Naive thymus-derived CD4-positive, alpha-beta T cell (primary cell): ENCODE results near the gene PFN4. TPM values are rescaled to one million over a fixed set of nuclear protein-coding genes. Genes with fewer than 3 reads are reported as not detected.
A peak's percentile ranks its signal among the peaks of the same experiment; 100 is the strongest.
"Not testable (repeated sequence)": the region's sequence is repeated elsewhere in the genome, so short reads cannot be mapped to it uniquely, and the experiment has no call there.

ENCODE experiments used
- ATAC-seq: fragments of 150-1000 bp; cut with Tn5 transposase; 2 replicates; pipeline ENCODE4 v1.10.0; 2021; ENCODE audit warnings: mild to moderate bottlenecking, moderate library complexity
- CTCF ChIA-PET: fragments of 350-600 bp; sonication (Branson Sonifier 250); formaldehyde crosslinking; loops from one replicate; lab custom pipeline; 2021; ENCODE audit warnings: antibody characterized with exemption; lab: Charles Lee
- POLR2A ChIA-PET: fragments of 350-600 bp; sonication (Branson Sonifier 250); formaldehyde crosslinking; loops from one replicate; lab custom pipeline; 2021; ENCODE audit warnings: antibody characterized with exemption, inconsistent platforms; lab: Charles Lee
- DNase-seq, 9 donors: peaks; one replicate each; pipeline versions ENCODE4 v3.0.0 to v3.0.0-alpha.2; 2020 to 2022; ENCODE audit warnings: mixed read lengths in 1 of 9
- H3K27ac ChIP-seq: one replicate; pipeline ENCODE4 v1.7.0; 2013; ENCODE audit warnings: mild to moderate bottlenecking, low read depth, low read length, moderate library complexity
- H3K27me3 ChIP-seq, 2 donors: one replicate each; pipeline ENCODE4 v1.7.0; 2013; ENCODE audit warnings: low read length in 2 of 2, mild to moderate bottlenecking in 2 of 2, moderate library complexity in 2 of 2; ENCODE audit not compliant: control insufficient read depth in 2 of 2, insufficient read depth in 2 of 2
- H3K36me3 ChIP-seq, 3 experiments: 1 replicate in 2 of 3; 2 replicates in 1 of 3; pipeline ENCODE4 v1.7.0; 2013; ENCODE audit warnings: low read length in 3 of 3, mild to moderate bottlenecking in 3 of 3, moderate library complexity in 1 of 3; ENCODE audit not compliant: insufficient read depth in 3 of 3, control insufficient read depth in 2 of 3
- H3K4me1 ChIP-seq, 2 donors: one replicate each; pipeline ENCODE4 v1.7.0; 2013; ENCODE audit warnings: low read length in 2 of 2, mild to moderate bottlenecking in 2 of 2, moderate library complexity in 1 of 2; ENCODE audit not compliant: control insufficient read depth in 2 of 2, insufficient read depth in 2 of 2
- H3K4me3 ChIP-seq: 2 replicates; pipeline ENCODE4 v1.7.0; 2013; ENCODE audit warnings: mild to moderate bottlenecking, low read length
- H3K9me3 ChIP-seq, 3 experiments: 1 replicate in 2 of 3; 2 replicates in 1 of 3; pipeline ENCODE4 v1.7.0; 2013; ENCODE audit warnings: low read length in 3 of 3; ENCODE audit not compliant: control insufficient read depth in 2 of 3
- H3K27ac Mint-ChIP-seq, 9 donors: one replicate each; pipeline ENCODE4 v1.8.0; 2020 to 2022; ENCODE audit warnings: mixed read lengths in 9 of 9, mild to moderate bottlenecking in 8 of 9, moderate library complexity in 5 of 9, inconsistent platforms in 2 of 9
- H3K27me3 Mint-ChIP-seq, 5 donors: one replicate each; pipeline ENCODE4 v1.8.0; 2021 to 2022; ENCODE audit warnings: mixed read lengths in 5 of 5, mild to moderate bottlenecking in 1 of 5
- H3K36me3 Mint-ChIP-seq, 5 donors: one replicate each; pipeline ENCODE4 v1.8.0; 2020 to 2022; ENCODE audit warnings: mixed read lengths in 5 of 5, mild to moderate bottlenecking in 3 of 5, inconsistent platforms in 1 of 5
- H3K4me1 Mint-ChIP-seq, 7 donors: one replicate each; pipeline ENCODE4 v1.8.0; 2020 to 2022; ENCODE audit warnings: mixed read lengths in 7 of 7, mild to moderate bottlenecking in 3 of 7, inconsistent platforms in 1 of 7
- H3K4me3 Mint-ChIP-seq, 10 donors: one replicate each; pipeline ENCODE4 v1.8.0; 2020 to 2022; ENCODE audit warnings: mild to moderate bottlenecking in 10 of 10, mixed read lengths in 10 of 10, moderate library complexity in 6 of 10, inconsistent platforms in 2 of 10
- H3K9me3 Mint-ChIP-seq, 11 donors: one replicate each; pipeline ENCODE4 v1.8.0; 2020 to 2022; ENCODE audit warnings: mixed read lengths in 11 of 11, mild to moderate bottlenecking in 4 of 11, inconsistent platforms in 1 of 11, moderate library complexity in 1 of 11
- intact Hi-C, 2 donors: fragments of 100-400 bp; cut with micrococcal nuclease; formaldehyde crosslinking; loops; one replicate each; pipeline ENCODE4 v1.15.1; 2023
- polyA plus RNA-seq, 2 donors: library from polyadenylated mRNA; unstranded; fragments of 300-500 nt; fragmentation: Illumina TruSeq; gene quantifications; one replicate each; pipeline ENCODE4 v1.2.3, GENCODE V29; 2021
- total RNA-seq, 6 experiments: library from RNA in 5 of 6; stranded (reverse) in 5 of 6; gene quantifications; 1 replicate in 5 of 6; 2 replicates in 1 of 6; pipeline ENCODE4 v1.2.3 and lab custom pipeline; 2021 to 2026

PFN4 gene
- total and polyA plus RNA-seq, 7 experiments from 2014 or later, result not detected

- peaks cover 9 to 46% (median 23%) of the 10 kb centered on the region in 5 donors for H3K36me3 Mint-ChIP-seq
- H3K36me3 ChIP-seq, DNase-seq, H3K27me3 Mint-ChIP-seq, ATAC-seq, H3K4me1 Mint-ChIP-seq, H3K4me1 ChIP-seq, POLR2A ChIA-PET, H3K27ac ChIP-seq, H3K27me3 ChIP-seq, H3K9me3 ChIP-seq, H3K4me3 Mint-ChIP-seq, H3K4me3 ChIP-seq, intact Hi-C loops, H3K27ac Mint-ChIP-seq: not testable (repeated sequence)
- CTCF ChIA-PET, result interaction anchor here (1.4 kb wide), 1 partner anchor 11 kb away, joined by 5 read pairs; the partner anchor contains the start of gene TP53I3
- peaks cover 0 to 13% (median 4%) of the 10 kb centered on the region in 11 donors for H3K9me3 Mint-ChIP-seq
Observed at GRCh38 chr2:24095171-24095677, 27.9 kb downstream of the PFN4 start.

GRCh38 chr2:24093270-24093669 lies 29.9 kb downstream of the PFN4 start:
- ATAC-seq, H3K27me3 Mint-ChIP-seq, H3K4me1 Mint-ChIP-seq, CTCF ChIA-PET, POLR2A ChIA-PET, H3K27ac ChIP-seq, H3K4me1 ChIP-seq, intact Hi-C loops, DNase-seq, H3K9me3 Mint-ChIP-seq, H3K9me3 ChIP-seq, H3K27me3 ChIP-seq, H3K36me3 ChIP-seq, H3K27ac Mint-ChIP-seq, H3K4me3 ChIP-seq, H3K4me3 Mint-ChIP-seq: not testable (repeated sequence)
- peaks cover 9 to 49% (median 19%) of the 10 kb centered on the region in 5 donors for H3K36me3 Mint-ChIP-seq

- Mint-ChIP-seq H3K36me3 (peaks cover 3 to 23% (median 6%) of the 10 kb centered on the region in 5 donors), H3K9me3 (peaks cover 0 to 2% (median 0%) of the 10 kb centered on the region in 11 donors), H3K27me3 (no peaks in the 10 kb centered on the region), H3K4me1 (peaks cover 10 to 13% (median 13%) of the 10 kb centered on the region in 7 donors), H3K27ac (no peak overlapping the region), H3K4me3 (no peak overlapping the region)
- ATAC-seq, result no peak
- intact Hi-C loops, result no loop called here
- Histone ChIP-seq H3K4me3 (no peak overlapping the region), H3K27me3 (no peaks in the 10 kb centered on the region), H3K4me1 (peaks cover 5% of the 10 kb centered on the region in 2 donors), H3K27ac (no peak overlapping the region), H3K36me3 (no peaks in the 10 kb centered on the region), H3K9me3 (no peaks in the 10 kb centered on the region)
- no peak for DNase-seq
- ChIA-PET CTCF (no interaction called here), POLR2A (no interaction called here)
Observed at GRCh38 chr2:24088821-24089359, 34.2 kb downstream of the PFN4 start.

- Mint-ChIP-seq H3K4me3 (no peak overlapping the region), H3K9me3 (no peaks in the 10 kb centered on the region), H3K27me3 (no peaks in the 10 kb centered on the region), H3K36me3 (peaks cover 0 to 22% (median 4%) of the 10 kb centered on the region in 5 donors), H3K4me1 (peaks cover 10 to 21% (median 17%) of the 10 kb centered on the region in 7 donors), H3K27ac (no peak overlapping the region)
- H3K4me1 ChIP-seq, result peaks cover 5 to 8% of the 10 kb centered on the region in 2 donors
- no peaks in the 10 kb centered on the region for H3K9me3 ChIP-seq
- ChIA-PET POLR2A (interaction anchor here (1.1 kb wide), 1 partner anchor 10 kb away, joined by 3 read pairs; the partner anchor contains the start of gene SF3B6), CTCF (no interaction called here)
- H3K27me3 ChIP-seq, result no peaks in the 10 kb centered on the region
- intact Hi-C loops, result no loop called here
- no peak for ATAC-seq
- no peak overlapping the region for H3K4me3 ChIP-seq
- H3K36me3 ChIP-seq, result no peaks in the 10 kb centered on the region
- no peak for DNase-seq
- no peak overlapping the region for H3K27ac ChIP-seq
Observed at GRCh38 chr2:24087032-24087431, 36.1 kb downstream of the PFN4 start.

GRCh38 chr2:24086241-24086640 lies 36.9 kb downstream of the PFN4 start:
- no peaks in the 10 kb centered on the region for H3K9me3 Mint-ChIP-seq
- H3K4me3 ChIP-seq, result no peak overlapping the region
- no peaks in the 10 kb centered on the region for H3K27me3 ChIP-seq
- ATAC-seq (no peak), DNase-seq (no peak)
- H3K36me3 ChIP-seq, result no peaks in the 10 kb centered on the region
- ChIA-PET POLR2A (no interaction called here), CTCF (no interaction called here)
- H3K27ac Mint-ChIP-seq, result no peak overlapping the region
- peaks cover 10 to 21% (median 17%) of the 10 kb centered on the region in 7 donors for H3K4me1 Mint-ChIP-seq
- H3K4me3 Mint-ChIP-seq, result peak overlapping the region in 1 of 10 donors; percentile 38
- intact Hi-C loops, result no loop called here
- peaks cover 5 to 8% of the 10 kb centered on the region in 2 donors for H3K4me1 ChIP-seq
- no peak overlapping the region for H3K27ac ChIP-seq
- H3K36me3 Mint-ChIP-seq, result peaks cover 0 to 19% (median 7%) of the 10 kb centered on the region in 5 donors
- H3K27me3 Mint-ChIP-seq, result no peaks in the 10 kb centered on the region
- H3K9me3 ChIP-seq, result no peaks in the 10 kb centered on the region

GRCh38 chr2:24085200-24085489 lies 38.0 kb downstream of the PFN4 start:
- Mint-ChIP-seq H3K4me3 (peak overlapping the region; percentile 81 to 93 (median 88)), H3K9me3 (no peaks in the 10 kb centered on the region), H3K36me3 (peaks cover 0 to 21% (median 7%) of the 10 kb centered on the region in 5 donors), H3K4me1 (peaks cover 10 to 21% (median 17%) of the 10 kb centered on the region in 7 donors), H3K27ac (peak overlapping the region in 2 of 9 donors; percentile 9 to 25), H3K27me3 (no peaks in the 10 kb centered on the region)
- ChIA-PET CTCF (interaction anchor here (0.8 to 3.3 kb wide), 7 partner anchors 9 to 262 kb away, joined by 3 to 59 read pairs (median 3); partner anchors contain the start of gene SF3B6), POLR2A (interaction anchor here (1.7 kb wide), 1 partner anchor 159 kb away, joined by 5 read pairs; no protein-coding TSS in a partner anchor)
- Histone ChIP-seq H3K9me3 (no peaks in the 10 kb centered on the region), H3K27ac (no peak overlapping the region), H3K27me3 (no peaks in the 10 kb centered on the region), H3K4me1 (peaks cover 5 to 8% of the 10 kb centered on the region in 2 donors), H3K36me3 (no peaks in the 10 kb centered on the region), H3K4me3 (no peak overlapping the region)
- no peak for DNase-seq
- intact Hi-C loops, result loop anchor here (2.0 kb wide), 2 partner anchors 38 to 158 kb away; partner anchors contain the start of genes WDCP (in 2 of the 2) and ATAD2B (in 1 of the 2)
- ATAC-seq, result no peak
